ENCODE results near the gene ZNF892. TPM values are rescaled to one million over a fixed set of nuclear protein-coding genes. Genes with fewer than 3 reads are reported as not detected.
"Not testable (repeated sequence)": the region's sequence is repeated elsewhere in the genome, so short reads cannot be mapped to it uniquely, and the experiment has no call there.

The ZNF892 gene
- total RNA-seq, 1 experiment from 2014 or later = 1.2 TPM

GRCh38 chr2:95206096-95206495 is 1.2 kb upstream of the ZNF892 start:
- no peak for DNase-seq (ENCODE audit: low read depth, low spot score)

GRCh38 chr2:95208106-95208505 is 785 bp downstream of the ZNF892 start:
- in situ Hi-C loops (cut with HindIII; ENCODE audit: low pct_unique_long_range_greater_than_20kb, low sequenced_read_pairs) = no loop called here

More at GRCh38 chr2:95206096-95206495, 1.2 kb upstream of the ZNF892 start:
- in situ Hi-C loops (cut with HindIII; ENCODE audit: low pct_unique_long_range_greater_than_20kb, low sequenced_read_pairs) = no loop called here

DNA sequence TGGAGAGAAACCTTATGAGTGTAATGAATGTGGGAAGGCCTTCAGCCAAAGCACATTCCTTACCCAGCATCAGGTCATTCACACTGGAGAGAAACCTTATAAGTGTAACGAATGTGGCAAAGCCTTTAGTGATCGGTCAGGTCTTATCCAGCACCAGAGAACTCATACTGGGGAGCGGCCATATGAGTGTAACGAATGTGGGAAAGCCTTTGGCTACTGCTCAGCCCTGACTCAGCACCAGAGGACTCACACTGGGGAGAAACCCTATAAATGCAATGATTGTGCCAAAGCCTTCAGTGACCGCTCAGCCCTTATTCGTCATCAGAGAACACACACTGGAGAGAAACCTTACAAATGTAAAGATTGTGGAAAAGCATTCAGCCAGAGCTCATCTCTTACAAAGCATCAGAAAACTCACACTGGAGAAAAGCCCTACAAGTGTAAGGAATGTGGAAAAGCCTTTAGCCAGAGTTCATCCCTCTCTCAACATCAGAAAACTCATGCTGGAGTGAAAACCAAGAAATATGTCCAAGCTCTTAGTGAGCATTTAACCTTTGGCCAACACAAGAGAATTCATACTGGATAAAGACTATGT is 7.8 kb downstream of the ZNF892 start:
- in situ Hi-C loops (cut with HindIII; ENCODE audit: low pct_unique_long_range_greater_than_20kb, low sequenced_read_pairs) = no loop called here
- DNase-seq (ENCODE audit: low read depth, low spot score) = no peak

More at GRCh38 chr2:95208106-95208505, 785 bp downstream of the ZNF892 start:
- DNase-seq (ENCODE audit: low read depth, low spot score) = no peak

GRCh38 chr2:95220449-95220848 is 13.1 kb downstream of the ZNF892 start:
- in situ Hi-C loops (cut with HindIII; ENCODE audit: low pct_unique_long_range_greater_than_20kb, low sequenced_read_pairs) = no loop called here
- DNase-seq (ENCODE audit: low read depth, low spot score) = no peak

DNA sequence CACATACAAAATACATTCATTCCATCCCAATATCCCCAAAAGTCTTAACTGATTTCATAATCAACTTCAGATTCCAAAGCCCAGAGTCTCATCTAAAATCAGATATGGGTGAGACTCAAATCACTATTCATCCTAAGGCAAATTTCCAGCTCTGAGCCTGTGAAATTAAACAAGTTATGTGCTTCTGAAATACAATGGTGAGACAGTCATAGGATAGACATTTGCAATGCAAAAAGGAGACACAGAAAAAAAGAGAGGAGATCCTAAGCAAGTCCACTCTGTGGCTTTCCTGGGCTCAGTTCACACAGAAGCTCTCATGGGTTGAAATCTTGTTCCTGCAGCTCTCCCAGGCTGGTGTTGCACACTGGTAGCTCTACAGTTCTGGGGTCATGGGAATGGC is 18.3 kb downstream of the ZNF892 start:
- DNase-seq (ENCODE audit: low read depth, low spot score) = no peak

GRCh38 chr2:95231723-95232122 is 24.4 kb downstream of the ZNF892 start:
- peak; percentile 86 for DNase-seq (ENCODE audit: low read depth, low spot score)
- in situ Hi-C loops (cut with HindIII; ENCODE audit: low pct_unique_long_range_greater_than_20kb, low sequenced_read_pairs) = no loop called here

More for the DNA sequence above, 18.3 kb downstream of the ZNF892 start:
- in situ Hi-C loops (cut with HindIII; ENCODE audit: low pct_unique_long_range_greater_than_20kb, low sequenced_read_pairs) = no loop called here

DNA sequence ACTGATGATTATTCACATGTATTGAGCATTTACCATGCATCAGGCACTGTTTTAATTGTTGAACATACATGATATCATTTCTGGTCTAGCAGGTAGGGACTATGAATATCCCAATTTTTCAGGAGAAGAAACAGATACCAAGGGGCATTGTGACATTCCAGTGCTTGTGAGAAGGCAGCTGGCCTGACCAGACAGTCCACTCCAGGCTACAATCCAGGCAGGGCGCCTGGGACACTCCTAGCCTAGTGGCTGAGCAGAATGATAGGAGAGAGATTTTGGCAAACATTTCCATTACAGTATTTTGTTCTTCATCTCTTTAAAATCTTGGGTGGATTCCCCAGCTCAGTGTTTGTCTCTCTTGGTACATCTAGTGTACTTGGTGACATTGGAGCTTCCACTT is 24.9 kb downstream of the ZNF892 start:
- in situ Hi-C loops (cut with HindIII; ENCODE audit: low pct_unique_long_range_greater_than_20kb, low sequenced_read_pairs) = no loop called here
- no peak for DNase-seq (ENCODE audit: low read depth, low spot score)

DNA sequence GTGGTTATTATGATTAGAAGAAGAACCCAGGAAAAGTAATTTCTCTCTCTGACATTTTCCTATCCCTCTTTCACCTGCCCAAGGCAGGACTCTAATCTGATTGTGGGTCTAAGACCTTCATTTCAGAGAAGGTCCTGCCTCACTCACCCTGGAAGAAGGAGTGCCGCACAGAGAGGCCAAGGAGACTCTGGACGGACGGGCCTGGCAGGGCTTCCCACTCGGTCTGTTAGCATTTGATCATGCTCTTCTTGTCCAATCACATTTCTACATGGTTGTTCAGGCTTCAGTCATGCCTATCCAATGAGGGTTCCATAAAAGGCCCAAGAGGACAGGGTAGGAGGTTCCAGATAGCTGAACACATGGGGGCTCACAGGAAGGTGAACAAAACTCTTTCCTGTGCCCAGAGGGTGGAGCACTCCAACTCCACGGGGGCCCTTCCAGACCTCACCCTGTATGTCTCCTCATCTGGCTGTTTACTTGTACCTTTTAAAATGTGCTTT is 27.0 kb downstream of the ZNF892 start:
- DNase-seq (ENCODE audit: low read depth, low spot score) = no peak
- in situ Hi-C loops (cut with HindIII; ENCODE audit: low pct_unique_long_range_greater_than_20kb, low sequenced_read_pairs) = no loop called here

GRCh38 chr2:95234816-95235215 is 27.5 kb downstream of the ZNF892 start:
- no peak for DNase-seq (ENCODE audit: low read depth, low spot score)
- in situ Hi-C loops (cut with HindIII; ENCODE audit: low pct_unique_long_range_greater_than_20kb, low sequenced_read_pairs) = no loop called here

GRCh38 chr2:95238131-95238530 is 30.8 kb downstream of the ZNF892 start:
- DNase-seq (ENCODE audit: low read depth, low spot score) = no peak
- in situ Hi-C loops (cut with HindIII; ENCODE audit: low pct_unique_long_range_greater_than_20kb, low sequenced_read_pairs) = no loop called here

GRCh38 chr2:95240091-95240490 is 32.8 kb downstream of the ZNF892 start:
- in situ Hi-C loops (cut with HindIII; ENCODE audit: low pct_unique_long_range_greater_than_20kb, low sequenced_read_pairs) = no loop called here
- no peak for DNase-seq (ENCODE audit: low read depth, low spot score)

DNA sequence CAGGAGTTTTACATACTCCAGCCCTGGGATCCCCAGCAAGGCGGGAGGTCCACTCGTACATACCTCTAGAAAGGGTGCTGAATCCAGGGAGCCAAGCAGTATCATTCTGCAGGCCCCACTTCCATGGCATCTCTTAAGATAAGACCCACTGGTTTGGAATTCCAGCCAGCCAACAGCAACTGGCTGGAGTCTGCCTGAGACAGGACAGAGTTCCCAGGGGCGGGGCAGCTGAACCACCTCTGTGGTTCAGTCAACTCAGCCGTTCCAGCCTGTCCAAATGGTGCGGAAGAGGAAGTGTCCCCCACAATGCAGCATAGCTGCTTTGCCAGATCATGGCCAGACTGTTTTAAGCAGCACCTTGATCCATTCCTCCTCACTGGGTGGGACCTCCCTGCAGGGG is 33.2 kb downstream of the ZNF892 start:
- in situ Hi-C loops (cut with HindIII; ENCODE audit: low pct_unique_long_range_greater_than_20kb, low sequenced_read_pairs) = no loop called here
- DNase-seq (ENCODE audit: low read depth, low spot score) = no peak

DNA sequence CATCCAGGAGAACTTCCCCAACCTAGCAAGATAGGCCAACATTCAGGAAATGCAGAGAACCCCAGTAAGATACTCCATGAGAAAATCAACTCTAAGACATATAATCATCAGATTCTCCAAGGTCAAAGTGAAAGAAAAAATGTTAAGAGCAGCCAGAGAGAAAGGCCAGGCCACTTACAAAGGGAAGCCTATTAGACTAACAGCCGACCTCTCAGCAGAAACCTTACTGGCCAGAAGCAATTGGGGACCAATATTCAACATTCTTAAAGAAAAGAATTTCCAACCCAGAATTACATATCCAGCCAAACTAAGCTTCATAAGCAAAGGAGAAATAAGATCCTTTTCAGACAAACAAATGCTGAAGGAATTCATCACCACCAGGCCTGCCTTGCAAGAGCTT is 34.8 kb downstream of the ZNF892 start:
- DNase-seq (ENCODE audit: low read depth, low spot score); in situ Hi-C loops (cut with HindIII; ENCODE audit: low pct_unique_long_range_greater_than_20kb, low sequenced_read_pairs): not testable (repeated sequence)

Other genes starting within 250 kb of the ZNF892 start
- gene MAL, start 181.8 kb upstream of the ZNF892 start, total RNA-seq (2014; rRNA removed; shearing (Covaris generic)) = not detected in 2 replicates
- gene MRPS5, start 85.7 kb upstream of the ZNF892 start, total RNA-seq (2014; rRNA removed; shearing (Covaris generic)) = 114 and 124 TPM in 2 replicates
- 6.8 and 7.5 TPM in 2 replicates for gene ZNF514, start 47.7 kb upstream of the ZNF892 start, total RNA-seq (2014; rRNA removed; shearing (Covaris generic))
- gene ZNF2, start 41.7 kb upstream of the ZNF892 start, total RNA-seq (2014; rRNA removed; shearing (Covaris generic)) = 6.5 and 7.6 TPM in 2 replicates
- gene PROM2, start 66.9 kb downstream of the ZNF892 start, total RNA-seq (2014; rRNA removed; shearing (Covaris generic)) = not detected in 2 replicates
- 18.1 and 21.0 TPM in 2 replicates for gene KCNIP3, start 89.8 kb downstream of the ZNF892 start, total RNA-seq (2014; rRNA removed; shearing (Covaris generic))
- gene FAHD2A, start 195.2 kb downstream of the ZNF892 start, total RNA-seq (2014; rRNA removed; shearing (Covaris generic)) = 47.8 and 51.7 TPM in 2 replicates